Measurements from ENCODE around the gene CRMP1. TPM values are rescaled to one million over a fixed set of nuclear protein-coding genes. Genes with fewer than 3 reads are reported as not detected.

CRMP1 gene
- total and polyA plus RNA-seq, 2 of the 4 experiments (the other 2 are of a cell fraction): 4.1 to 7.4 TPM

GRCh38 chr4:5877392-5877791 is 15.5 kb downstream of the CRMP1 start:
- Histone ChIP-seq H3K14ac (replicated peaks; ENCODE audit: low read depth, low read length) (no peak overlapping the region), H3K9me3 (ENCODE audit: control insufficient read depth, insufficient read depth, low read length) (no peaks in the 10 kb centered on the region), H4K20me1 (ENCODE audit: insufficient read depth, low read length) (peaks cover 3% of the 10 kb centered on the region; the same call in 1 of the 2 replicates), H2AK5ac (ENCODE audit: low read depth, low read length) (no peak overlapping the region), H4K8ac (ENCODE audit: low read depth in 2 of 2, low read length in 2 of 2) (no peak overlapping the region), H2BK5ac (ENCODE audit: low read depth, low read length, poor library complexity, severe bottlenecking) (no peak overlapping the region), H3K27ac (ENCODE audit: insufficient read depth, low read length) (no peak overlapping the region), H2AFZ (replicated peaks; ENCODE audit: low read length, poor library complexity) (no peak overlapping the region), H3K79me1 (ENCODE audit: low read depth in 1 of 2, low read length in 2 of 2) (no peaks in the 10 kb centered on the region), H3K18ac (ENCODE audit: low read depth, low read length) (no peak overlapping the region), H3K4me2 (ENCODE audit: low read depth, low read length) (no peak overlapping the region), H3K9me1 (ENCODE audit: insufficient read depth, low read length) (no peaks in the 10 kb centered on the region), H3K36me3 (ENCODE audit: control insufficient read depth, insufficient read depth, low read length) (no peaks in the 10 kb centered on the region), H2BK20ac (ENCODE audit: low read depth, low read length) (no peak overlapping the region), H4K5ac (ENCODE audit: low read depth, low read length) (no peak overlapping the region), H2BK120ac (ENCODE audit: low read depth, low read length) (no peak overlapping the region), H3K56ac (ENCODE audit: extremely low read depth, insufficient read depth, low read length) (no peak overlapping the region), H2AK9ac (replicated peaks; ENCODE audit: low read depth, low read length, poor library complexity) (no peak overlapping the region), H3K9ac (ENCODE audit: low read depth, low read length) (no peak overlapping the region), H3K23ac (ENCODE audit: low read depth, low read length) (no peak overlapping the region), H3K27me3 (ENCODE audit: control insufficient read depth, insufficient read depth, low read length) (no peaks in the 10 kb centered on the region), H4K91ac (ENCODE audit: insufficient read depth, low read depth, low read length) (no peak overlapping the region), H2BK15ac (ENCODE audit: low read depth, low read length) (no peak overlapping the region), H3K4me3 (ENCODE audit: insufficient read depth, low read depth, low read length) (no peak overlapping the region), H3K4me1 (ENCODE audit: control insufficient read depth, insufficient read depth, low read length) (no peaks in the 10 kb centered on the region), H3K4ac (ENCODE audit: low read depth, low read length) (no peak overlapping the region)
- TF ChIP-seq MAFK (IDR thresholded peaks at IDR 0.05; ENCODE audit: low read depth, low read length): no peak
- no peak for TF ChIP-seq CHD1 (IDR thresholded peaks at IDR 0.05; ENCODE audit: low read depth, low read length)
- TF ChIP-seq POLR2A (IDR thresholded peaks at IDR 0.05; ENCODE audit: low read depth, low read length): no peak
- no peak for TF ChIP-seq USF2 (IDR thresholded peaks at IDR 0.05; ENCODE audit: low read depth, low read length)
- no peak for TF ChIP-seq MXI1 (IDR thresholded peaks at IDR 0.05; ENCODE audit: borderline replicate concordance, low read depth, low read length)
- dilution Hi-C loops (cut with HindIII; ENCODE audit: low sequenced_read_pairs, unreplicated experiment): no loop called here
- ChIA-PET POLR2A (ENCODE audit: unreplicated experiment) (no interaction called here), CTCF (interaction anchor here (0.6 kb wide), 1 partner anchor 30 kb away, joined by 4 read pairs; no protein-coding TSS in a partner anchor)
- no TSS peak for BruUV-seq (replicated peaks)
- 50% methylated on average over 1 of the region's 9 CpGs; no CpG with 5 or more reads in 1 of the 2 experiments for WGBS, 2 experiments (ENCODE audit: extremely low coverage in 2 of 2, insufficient read length in 1 of 2)
- ATAC-seq (ENCODE audit: low read depth) (no peak), DNase-seq (no peak)
- intact Hi-C loops (cut with micrococcal nuclease): no loop called here
- in situ Hi-C loops (cut with MboI; ENCODE audit: low sequenced_read_pairs): no loop called here
